ENCODE results near the gene CCDC136.

The CCDC136 gene

GRCh38 chr7:128859232-128860157 is 67.7 kb downstream of the CCDC136 start:
- DNase-seq = no peak

- DNase-seq = no peak
Measured at GRCh38 chr7:128860158-128861073, 68.6 kb downstream of the CCDC136 start.

GRCh38 chr7:128861957-128862570 is 70.3 kb downstream of the CCDC136 start:
- DNase-seq = no peak

- peak; percentile 59 to 98 (median 93) for DNase-seq
Measured at GRCh38 chr7:128862571-128863432, 71.0 kb downstream of the CCDC136 start, which contains the start of gene ATP6V1F. Gene ATP6V1F, plus strand, starts transcription at chr7:128862856. Its CDS starts 49 bp downstream, at chr7:128862905.

GRCh38 chr7:128863433-128863989 is 71.7 kb downstream of the CCDC136 start:
- DNase-seq = peak in 2 of 51 donors; percentile 60 to 61

GRCh38 chr7:128865303-128865702 is 73.5 kb downstream of the CCDC136 start:
- DNase-seq = no peak

- DNase-seq = no peak
Measured at GRCh38 chr7:128865996-128866877, 74.5 kb downstream of the CCDC136 start.

- DNase-seq = no peak
Measured at GRCh38 chr7:128867241-128867640, 75.5 kb downstream of the CCDC136 start.

- peak in 2 of 51 donors; percentile 4 to 8 for DNase-seq
Measured at GRCh38 chr7:128867842-128868623, 76.3 kb downstream of the CCDC136 start.

GRCh38 chr7:128868624-128869137 is 76.9 kb downstream of the CCDC136 start:
- DNase-seq = no peak

- DNase-seq = peak in 38 of 51 donors; percentile 2 to 57 (median 24)
Measured at GRCh38 chr7:128869138-128869943, 77.6 kb downstream of the CCDC136 start.

- DNase-seq = no peak
Measured at GRCh38 chr7:128869944-128870285, 78.1 kb downstream of the CCDC136 start.

GRCh38 chr7:128871050-128871449 is 79.3 kb downstream of the CCDC136 start:
- no peak for DNase-seq
